Vagina (tissue), 2 donors: ENCODE results near the gene CCL4L2.

Experiments used
- POLR2A ChIP-seq, 2 donors: fragments of 450-650 bp; IDR thresholded peaks; one replicate each; pipeline ENCODE4 v1.6.1; 2017; ENCODE audit warnings: antibody characterized with exemption in 2 of 2, mild to moderate bottlenecking in 2 of 2, moderate library complexity in 2 of 2
- POLR2AphosphoS5 ChIP-seq, 2 donors: sonication (generic); formaldehyde crosslinking; IDR thresholded peaks; one replicate each; pipeline ENCODE4 v1.9.0; 2017; ENCODE audit warnings: antibody characterized with exemption in 2 of 2, mild to moderate bottlenecking in 2 of 2, low read depth in 1 of 2; ENCODE audit not compliant: insufficient read depth in 1 of 2
- TF ChIP-seq, protein P1 (sequence below), 3 experiments: fragments of 450-650 bp in 2 of 3; fragments of 200-600 bp in 1 of 3; sonication (generic) in 1 of 3; IDR thresholded peaks; one replicate each; pipeline ENCODE4 v1.5.1; 2017 to 2019; ENCODE audit warnings: antibody characterized with exemption in 3 of 3, mild to moderate bottlenecking in 2 of 3, moderate library complexity in 2 of 3

DNA sequence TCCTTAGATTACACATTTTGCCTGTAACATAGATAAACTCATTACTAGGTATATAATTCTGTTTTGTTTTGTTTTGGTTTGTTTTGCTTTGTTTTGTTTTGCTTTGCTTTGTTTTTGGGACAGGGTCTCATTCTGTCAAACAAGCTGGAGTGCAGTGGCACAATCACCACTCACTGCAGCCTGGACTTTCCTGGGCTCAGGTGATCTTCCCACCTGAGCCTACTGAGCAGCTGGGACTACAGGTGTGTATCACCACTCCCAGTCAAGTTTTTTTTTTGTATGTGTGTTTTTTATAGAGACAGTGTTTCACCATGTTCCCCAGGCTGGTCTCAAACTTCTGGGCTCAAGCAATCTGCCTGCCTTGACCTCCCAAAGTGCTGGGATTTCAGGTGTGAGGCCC is 1.3 kb upstream of the CCL4L2 start:
- TF ChIP-seq, protein P1, sequence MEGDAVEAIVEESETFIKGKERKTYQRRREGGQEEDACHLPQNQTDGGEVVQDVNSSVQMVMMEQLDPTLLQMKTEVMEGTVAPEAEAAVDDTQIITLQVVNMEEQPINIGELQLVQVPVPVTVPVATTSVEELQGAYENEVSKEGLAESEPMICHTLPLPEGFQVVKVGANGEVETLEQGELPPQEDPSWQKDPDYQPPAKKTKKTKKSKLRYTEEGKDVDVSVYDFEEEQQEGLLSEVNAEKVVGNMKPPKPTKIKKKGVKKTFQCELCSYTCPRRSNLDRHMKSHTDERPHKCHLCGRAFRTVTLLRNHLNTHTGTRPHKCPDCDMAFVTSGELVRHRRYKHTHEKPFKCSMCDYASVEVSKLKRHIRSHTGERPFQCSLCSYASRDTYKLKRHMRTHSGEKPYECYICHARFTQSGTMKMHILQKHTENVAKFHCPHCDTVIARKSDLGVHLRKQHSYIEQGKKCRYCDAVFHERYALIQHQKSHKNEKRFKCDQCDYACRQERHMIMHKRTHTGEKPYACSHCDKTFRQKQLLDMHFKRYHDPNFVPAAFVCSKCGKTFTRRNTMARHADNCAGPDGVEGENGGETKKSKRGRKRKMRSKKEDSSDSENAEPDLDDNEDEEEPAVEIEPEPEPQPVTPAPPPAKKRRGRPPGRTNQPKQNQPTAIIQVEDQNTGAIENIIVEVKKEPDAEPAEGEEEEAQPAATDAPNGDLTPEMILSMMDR (IDR thresholded peaks at IDR 0.05): no peak
- TF ChIP-seq POLR2A (IDR thresholded peaks at IDR 0.05) (no peak), POLR2AphosphoS5 (IDR thresholded peaks at IDR 0.05; ENCODE audit: insufficient read depth in 1 of 2, low read depth in 1 of 2) (no peak)
